H1 (cell line): ENCODE measurements around the gene PTPN1. TPM values are rescaled to one million over a fixed set of nuclear protein-coding genes. Genes with fewer than 3 reads are reported as not detected.

Experiments used
- CTCF ChIA-PET: fragments of 300-600 bp; sonication (Branson Sonifier 250); formaldehyde crosslinking; loops from one replicate; lab custom pipeline; 2021; ENCODE audit not compliant: partially characterized antibody; lab: Charles Lee
- POLR2A ChIA-PET: fragments of 300-600 bp; sonication (Branson Sonifier 250); formaldehyde crosslinking; loops from one replicate; lab custom pipeline; 2021; ENCODE audit warnings: inconsistent platforms; ENCODE audit not compliant: partially characterized antibody; lab: Charles Lee
- DNase-seq, 2 experiments: peaks; one replicate each; pipeline versions ENCODE4 v3.0.0 to v3.0.0-alpha.2; 2010 to 2022; ENCODE audit warnings: low spot score in 2 of 2, low read depth in 1 of 2, mixed read lengths in 1 of 2
- FAIRE-seq: peaks from 2 replicates; lab custom pipeline; 2011; peaks lifted over from hg19 to GRCh38; lab: Jason Lieb, UNC
- H2AFZ ChIP-seq: 2 replicates; pipeline ENCODE4 v1.8.1; 2012; ENCODE audit warnings: low read length, inconsistent platforms
- H2AK5ac ChIP-seq: 2 replicates; pipeline ENCODE4 v1.6.1; 2013; ENCODE audit warnings: low read depth, low read length
- H2BK120ac ChIP-seq: replicated peaks from 2 replicates; pipeline ENCODE3; 2013; ENCODE audit warnings: low read depth, low read length, inconsistent platforms
- H2BK12ac ChIP-seq: 2 replicates; pipeline ENCODE4 v1.6.1; 2013; ENCODE audit warnings: low read depth, low read length
- H2BK15ac ChIP-seq: 2 replicates; pipeline ENCODE4 v1.6.1; 2013; ENCODE audit warnings: low read length
- H2BK20ac ChIP-seq: 2 replicates; pipeline ENCODE4 v1.6.1; 2013; ENCODE audit warnings: low read length
- H2BK5ac ChIP-seq: 2 replicates; pipeline ENCODE4 v1.6.1; 2013; ENCODE audit warnings: low read depth, low read length
- H3K14ac ChIP-seq: 2 replicates; pipeline ENCODE4 v1.6.1; 2013; ENCODE audit warnings: inconsistent platforms; ENCODE audit not compliant: insufficient read length
- H3K18ac ChIP-seq: 2 replicates; pipeline ENCODE4 v1.6.1; 2013; ENCODE audit warnings: low read length; ENCODE audit errors: extremely low read depth
- H3K23ac ChIP-seq: 2 replicates; pipeline ENCODE4 v1.6.1; 2013; ENCODE audit warnings: inconsistent platforms; ENCODE audit not compliant: insufficient read length
- H3K23me2 ChIP-seq: 2 replicates; pipeline ENCODE4 v1.6.1; 2013; ENCODE audit warnings: low read depth, low read length
- H3K27ac ChIP-seq: 2 replicates; pipeline ENCODE4 v1.6.1; 2011; ENCODE audit warnings: low read depth, low read length, inconsistent platforms
- H3K27me3 ChIP-seq, 4 experiments: replicated peaks in 1 of 4; 1 replicate in 1 of 4; 2 replicates in 3 of 4; pipeline versions ENCODE4 v1.6.1 to v1.8.1; 2011 to 2013; ENCODE audit warnings: low read length in 3 of 4, mild to moderate bottlenecking in 3 of 4, inconsistent platforms in 2 of 4, mixed read lengths in 2 of 4, moderate library complexity in 1 of 4; ENCODE audit not compliant: control insufficient read depth in 3 of 4, insufficient read depth in 3 of 4; ENCODE audit errors: extremely low read depth in 1 of 4
- H3K36me3 ChIP-seq, 4 experiments: 2 replicates each; pipeline versions ENCODE4 v1.6.1 to v1.8.1; 2011 to 2013; ENCODE audit warnings: mild to moderate bottlenecking in 4 of 4, low read length in 3 of 4, moderate library complexity in 2 of 4, control low read depth in 1 of 4, inconsistent platforms in 1 of 4; ENCODE audit not compliant: insufficient read depth in 4 of 4, control insufficient read depth in 2 of 4
- H3K4ac ChIP-seq: replicated peaks from 2 replicates; pipeline ENCODE3; 2013; ENCODE audit warnings: low read length, low read depth, mixed read lengths, inconsistent platforms; ENCODE audit not compliant: insufficient read length
- H3K4me1 ChIP-seq, 4 experiments: replicated peaks in 1 of 4; 1 replicate in 1 of 4; 2 replicates in 3 of 4; pipeline versions ENCODE4 v1.6.1 to v1.8.1; 2011 to 2013; ENCODE audit warnings: low read length in 3 of 4, inconsistent platforms in 2 of 4, mixed read lengths in 1 of 4; ENCODE audit not compliant: insufficient read depth in 4 of 4, control insufficient read depth in 3 of 4
- H3K4me2 ChIP-seq, 2 experiments: 2 replicates each; pipeline versions ENCODE4 v1.6.1 to v1.8.1; 2011 to 2013; ENCODE audit warnings: low read depth in 2 of 2, low read length in 2 of 2, control low read depth in 1 of 2, inconsistent platforms in 1 of 2, mild to moderate bottlenecking in 1 of 2; ENCODE audit not compliant: insufficient read depth in 1 of 2
- H3K4me3 ChIP-seq, 4 experiments: fragments of 200-600, 300-600 bp in 1 of 4; sonication (generic), shearing (Covaris generic), sonication (Bioruptor Twin) in 1 of 4; 2 replicates each; pipeline versions ENCODE4 v1.5.1 to v1.8.1; 2011 to 2016; ENCODE audit warnings: low read length in 4 of 4, low read depth in 3 of 4, control low read depth in 2 of 4, inconsistent platforms in 2 of 4, mild to moderate bottlenecking in 2 of 4, mixed read lengths in 1 of 4, moderate library complexity in 1 of 4; ENCODE audit not compliant: insufficient read depth in 2 of 4; ENCODE audit errors: extremely low read depth in 1 of 4
- H3K56ac ChIP-seq: replicated peaks from 2 replicates; pipeline ENCODE3; 2013; ENCODE audit warnings: low read depth, mild to moderate bottlenecking, mixed read lengths, low read length, inconsistent platforms; ENCODE audit not compliant: insufficient read length
- H3K79me1 ChIP-seq: 2 replicates; pipeline ENCODE4 v1.6.1; 2013; ENCODE audit warnings: low read depth, low read length, control low read depth
- H3K79me2 ChIP-seq, 2 experiments: 2 replicates each; pipeline versions ENCODE4 v1.6.1 to v1.8.1; 2012 to 2013; ENCODE audit warnings: low read length in 2 of 2, mild to moderate bottlenecking in 2 of 2, inconsistent platforms in 1 of 2; ENCODE audit not compliant: insufficient read depth in 2 of 2, control insufficient read depth in 1 of 2
- H3K9ac ChIP-seq, 4 experiments: replicated peaks in 1 of 4; 1 replicate in 1 of 4; 2 replicates in 3 of 4; pipeline versions ENCODE4 v1.6.1 to v1.8.1; 2011 to 2013; ENCODE audit warnings: low read depth in 3 of 4, low read length in 3 of 4, control low read depth in 2 of 4, mild to moderate bottlenecking in 2 of 4, moderate library complexity in 2 of 4, inconsistent platforms in 1 of 4; ENCODE audit errors: extremely low read depth in 1 of 4
- H3K9me3 ChIP-seq, 2 experiments: 2 replicates each; pipeline versions ENCODE4 v1.6.1 to v1.8.1; 2012 to 2013; ENCODE audit warnings: mild to moderate bottlenecking in 2 of 2, moderate library complexity in 2 of 2, control low read depth in 1 of 2, inconsistent platforms in 1 of 2, low read depth in 1 of 2, low read length in 1 of 2, mixed read lengths in 1 of 2; ENCODE audit not compliant: insufficient read depth in 2 of 2
- H4K20me1 ChIP-seq, 2 experiments: replicated peaks in 1 of 2; 2 replicates each; pipeline versions ENCODE3 to v1.8.1; 2011 to 2013; ENCODE audit warnings: inconsistent platforms in 2 of 2, low read length in 2 of 2, mild to moderate bottlenecking in 1 of 2; ENCODE audit not compliant: insufficient read depth in 2 of 2, control insufficient read depth in 1 of 2
- H4K5ac ChIP-seq: 2 replicates; pipeline ENCODE4 v1.6.1; 2013; ENCODE audit warnings: low read length, low read depth, mixed read lengths, inconsistent platforms; ENCODE audit not compliant: insufficient read length
- H4K8ac ChIP-seq: 2 replicates; pipeline ENCODE4 v1.8.0; 2013; ENCODE audit warnings: mild to moderate bottlenecking, moderate library complexity, low read length, inconsistent platforms; ENCODE audit not compliant: insufficient read depth; ENCODE audit errors: extremely low read depth
- H4K91ac ChIP-seq: replicated peaks from 2 replicates; pipeline ENCODE3; 2013; ENCODE audit warnings: low read length, mixed read lengths, inconsistent platforms; ENCODE audit not compliant: insufficient read length
- BACH1 ChIP-seq: IDR thresholded peaks from 2 replicates; pipeline ENCODE4 v1.6.1; 2012; ENCODE audit warnings: low read length, improper control_type of control experiment
- EGR1 ChIP-seq: IDR thresholded peaks from 2 replicates; pipeline ENCODE4 v1.6.1; 2011; ENCODE audit warnings: low read depth, low read length, borderline replicate concordance
- KDM4A ChIP-seq: IDR thresholded peaks from one replicate; pipeline ENCODE4 v1.7.1; 2012; ENCODE audit warnings: low read depth, mild to moderate bottlenecking, moderate library complexity, low read length, inconsistent platforms; ENCODE audit not compliant: severe bottlenecking
- SRF ChIP-seq: IDR thresholded peaks from 2 replicates; pipeline ENCODE4 v1.6.1; 2011; ENCODE audit warnings: mild to moderate bottlenecking, low read depth, low read length, moderate library complexity
- TEAD4 ChIP-seq: IDR thresholded peaks from 2 replicates; pipeline ENCODE4 v1.6.1; 2012; ENCODE audit warnings: low read depth, low read length, inconsistent platforms, mixed read lengths
- WGBS, 2 experiments: shearing (Covaris generic) in 1 of 2; methylation state at CpG; one replicate each; pipeline versions ENCODE4 v1.1.6 to v1.1.7; 2013 to 2015; ENCODE audit warnings: low lambda C conversion rate in 2 of 2, mixed read lengths in 2 of 2, inconsistent platforms in 1 of 2, low coverage in 1 of 2, missing lambda C conversion rate in 1 of 2; ENCODE audit not compliant: insufficient replicate concordance in 2 of 2, insufficient coverage in 1 of 2, insufficient read length in 1 of 2; ENCODE audit errors: extremely low coverage in 1 of 2, missing lambda C conversion rate in 1 of 2; 5-methylcytosine and 5-hydroxymethylcytosine counted together
- polyA plus RNA-seq, 7 experiments: library from polyadenylated mRNA; depleted of rRNA in 3 of 7; stranded (reverse) in 5 of 7; unstranded in 2 of 7; fragments of >200 nt in 5 of 7; fragments of 200-250 nt in 2 of 7; gene quantifications; 1 replicate in 5 of 7; 2 replicates in 1 of 7; 4 replicates in 1 of 7; pipeline versions ENCODE4 v1.2.1 to v1.2.3, GENCODE V29; 2011 to 2013; ENCODE audit warnings: missing spikeins in 2 of 7, mixed read lengths in 2 of 7
- total RNA-seq: library from RNA; stranded (reverse); fragmentation: NEBNext Ultra II Directional; extraction: Animal tissue kit (Norgen Biotek cat#: 25700); gene quantifications from 2 replicates; pipeline ENCODE4 v1.2.1, GENCODE V29; 2021
- TF ChIP-seq, protein P1 (sequence below), 3 experiments: IDR thresholded peaks; 1 replicate in 2 of 3; 2 replicates in 1 of 3; pipeline versions ENCODE4 v1.5.1 to v1.6.1; 2011; ENCODE audit warnings: low read length in 3 of 3, mild to moderate bottlenecking in 3 of 3, inconsistent platforms in 2 of 3, low read depth in 1 of 3, moderate library complexity in 1 of 3; ENCODE audit not compliant: insufficient read depth in 1 of 3; ENCODE audit errors: control extremely low read depth in 1 of 3

The PTPN1 gene
- total and polyA plus RNA-seq, 2 of the 8 experiments (the other 6 are each of a cell fraction or from before 2014, with no cell fraction given) = 18.6 to 32.1 TPM

- no peak overlapping the region for H3K18ac ChIP-seq
- no peak overlapping the region for H3K4me3 ChIP-seq
- no peak overlapping the region for H3K4ac ChIP-seq
- H2AK5ac ChIP-seq = no peak overlapping the region
- H2BK120ac ChIP-seq = no peak overlapping the region
- no peak overlapping the region for H2AFZ ChIP-seq
- H3K27ac ChIP-seq = no peak overlapping the region
- H3K36me3 ChIP-seq = no peaks in the 10 kb centered on the region
- no peak for DNase-seq
- POLR2A ChIA-PET = interaction anchor here (0.8 to 1.2 kb wide), 2 partner anchors 33 to 121 kb away, joined by 3 read pairs; no protein-coding TSS in a partner anchor
- no peak overlapping the region for H3K14ac ChIP-seq
- CTCF ChIA-PET = interaction anchor here (0.7 to 2.1 kb wide), 9 partner anchors 14 to 115 kb away, joined by 3 to 6 read pairs (median 4); partner anchors contain the start of gene RIPOR3
- no peak overlapping the region for H3K4me2 ChIP-seq
- H4K8ac ChIP-seq = no peak overlapping the region; the same call in 1 of the 2 replicates
- no peak overlapping the region for H3K56ac ChIP-seq
- no peak overlapping the region for H2BK20ac ChIP-seq
- H3K4me1 ChIP-seq = peaks cover 0 to 13% (median 8%) of the 10 kb centered on the region in 4 experiments; a peak in 4 of 7 replicates
- H4K91ac ChIP-seq = no peak overlapping the region
- H2BK12ac ChIP-seq = no peak overlapping the region
- FAIRE-seq = no peak
- H3K9ac ChIP-seq = no peak overlapping the region; a peak in 1 of 7 replicates
- H4K20me1 ChIP-seq = no peaks in the 10 kb centered on the region
- H2BK15ac ChIP-seq = no peak overlapping the region
- no peak overlapping the region for H3K23ac ChIP-seq
- H2BK5ac ChIP-seq = no peak overlapping the region; the same call in 1 of the 2 replicates
- H3K9me3 ChIP-seq = no peaks in the 10 kb centered on the region
- no peaks in the 10 kb centered on the region for H3K79me2 ChIP-seq
- H3K27me3 ChIP-seq = no peaks in the 10 kb centered on the region
- H3K23me2 ChIP-seq = no peaks in the 10 kb centered on the region; the same call in 1 of the 2 replicates
- no peaks in the 10 kb centered on the region; the same call in 1 of the 2 replicates for H3K79me1 ChIP-seq
- no peak overlapping the region for H4K5ac ChIP-seq
- 93% methylated on average over 9 of the region's 9 CpGs; no CpG with 5 or more reads in 1 of the 2 experiments for WGBS, 2 experiments
- TF ChIP-seq KDM4A = no peak
- TF ChIP-seq EGR1 = no peak
- no peak for TF ChIP-seq TEAD4
- TF ChIP-seq SRF = no peak
- TF ChIP-seq, protein P1, sequence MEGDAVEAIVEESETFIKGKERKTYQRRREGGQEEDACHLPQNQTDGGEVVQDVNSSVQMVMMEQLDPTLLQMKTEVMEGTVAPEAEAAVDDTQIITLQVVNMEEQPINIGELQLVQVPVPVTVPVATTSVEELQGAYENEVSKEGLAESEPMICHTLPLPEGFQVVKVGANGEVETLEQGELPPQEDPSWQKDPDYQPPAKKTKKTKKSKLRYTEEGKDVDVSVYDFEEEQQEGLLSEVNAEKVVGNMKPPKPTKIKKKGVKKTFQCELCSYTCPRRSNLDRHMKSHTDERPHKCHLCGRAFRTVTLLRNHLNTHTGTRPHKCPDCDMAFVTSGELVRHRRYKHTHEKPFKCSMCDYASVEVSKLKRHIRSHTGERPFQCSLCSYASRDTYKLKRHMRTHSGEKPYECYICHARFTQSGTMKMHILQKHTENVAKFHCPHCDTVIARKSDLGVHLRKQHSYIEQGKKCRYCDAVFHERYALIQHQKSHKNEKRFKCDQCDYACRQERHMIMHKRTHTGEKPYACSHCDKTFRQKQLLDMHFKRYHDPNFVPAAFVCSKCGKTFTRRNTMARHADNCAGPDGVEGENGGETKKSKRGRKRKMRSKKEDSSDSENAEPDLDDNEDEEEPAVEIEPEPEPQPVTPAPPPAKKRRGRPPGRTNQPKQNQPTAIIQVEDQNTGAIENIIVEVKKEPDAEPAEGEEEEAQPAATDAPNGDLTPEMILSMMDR (IDR thresholded peaks at IDR 0.05; ENCODE audit: control extremely low read depth in 1 of 3, insufficient read depth in 1 of 3, low read depth in 1 of 3, low read length in 3 of 3) = no peak
- no peak for TF ChIP-seq BACH1
Measured at GRCh38 chr20:50593005-50593335, 82.8 kb downstream of the PTPN1 start.
